Brain microvascular endothelial cell (primary cell): Measurements from ENCODE around the gene UGGT2.
A peak's percentile ranks its signal among the peaks of the same experiment; 100 is the strongest.

ENCODE experiments used
- DNase-seq: peaks from one replicate; pipeline ENCODE4 v3.0.0-alpha.2; 2020
- H3K27ac ChIP-seq: fragments of 250-450 bp; sonication (Bioruptor Pico); 2 replicates; pipeline ENCODE4 v1.5.1; 2020; ENCODE audit warnings: mild to moderate bottlenecking, moderate library complexity
- H3K27me3 ChIP-seq: fragments of 250-450 bp; sonication (Bioruptor Pico); replicated peaks from 2 replicates; pipeline ENCODE4 v1.5.1; 2020; ENCODE audit warnings: mild to moderate bottlenecking
- H3K36me3 ChIP-seq: fragments of 250-450 bp; sonication (Bioruptor Pico); replicated peaks from 2 replicates; pipeline ENCODE4 v1.5.1; 2020; ENCODE audit warnings: mild to moderate bottlenecking
- H3K4me3 ChIP-seq: 2 replicates; pipeline ENCODE4 v1.5.1; 2011; ENCODE audit warnings: low read depth, mild to moderate bottlenecking, control low read depth, low read length, moderate library complexity
- CTCF ChIP-seq: IDR thresholded peaks from 2 replicates; pipeline ENCODE4 v1.5.1; 2011; ENCODE audit warnings: low read depth, mild to moderate bottlenecking, moderate library complexity, low read length, control low read depth, inconsistent platforms; ENCODE audit errors: missing control alignments
- in situ Hi-C: cut with HindIII; loops from 2 replicates; pipeline ENCODE4 v1.10.0; 2017; ENCODE audit warnings: low sequenced_read_pairs, low pct_ligation_motif_present

Gene UGGT2

DNA sequence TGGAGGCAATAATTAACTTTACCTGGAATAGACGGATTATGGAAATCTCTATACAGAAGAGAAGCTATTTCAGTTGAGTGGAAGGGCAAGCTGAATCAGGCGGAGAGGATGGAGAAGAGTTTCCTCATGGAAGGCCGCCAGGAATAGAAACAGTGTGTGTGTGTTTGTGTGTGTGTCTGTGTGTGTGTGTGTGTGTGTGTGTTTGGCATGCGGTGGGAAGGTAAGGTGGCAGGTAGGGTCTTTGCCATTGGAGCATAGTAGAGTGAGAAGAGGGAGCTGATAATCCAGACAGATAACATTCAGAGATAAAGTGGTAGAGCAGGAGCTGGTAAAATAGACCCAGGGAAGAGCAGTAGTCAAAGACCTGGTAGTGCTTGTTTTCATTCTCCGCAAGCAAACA, 27.5 kb upstream of the UGGT2 start:
- Histone ChIP-seq H3K4me3 (no peak overlapping the region), H3K36me3 (no peaks in the 10 kb centered on the region), H3K27ac (no peak overlapping the region), H3K27me3 (no peaks in the 10 kb centered on the region)
- DNase-seq = no peak
- in situ Hi-C loops = no loop called here
- TF ChIP-seq CTCF = no peak

- DNase-seq = peak; percentile 16
- Histone ChIP-seq H3K4me3 (no peak overlapping the region), H3K27me3 (no peaks in the 10 kb centered on the region), H3K27ac (no peak overlapping the region), H3K36me3 (no peaks in the 10 kb centered on the region)
- in situ Hi-C loops = no loop called here
- peak; percentile 50 for TF ChIP-seq CTCF
Measured at GRCh38 chr13:96075953-96076543, 22.8 kb upstream of the UGGT2 start.

GRCh38 chr13:96072392-96072791, 19.2 kb upstream of the UGGT2 start:
- Histone ChIP-seq H3K27me3 (no peaks in the 10 kb centered on the region), H3K36me3 (no peaks in the 10 kb centered on the region), H3K27ac (no peak overlapping the region), H3K4me3 (no peak overlapping the region)
- DNase-seq = no peak
- in situ Hi-C loops = no loop called here
- TF ChIP-seq CTCF = peak; percentile 19

- in situ Hi-C loops = no loop called here
- no peak for DNase-seq
- H3K27me3 ChIP-seq = no peaks in the 10 kb centered on the region
- no peak overlapping the region for H3K4me3 ChIP-seq
- H3K27ac ChIP-seq = no peak overlapping the region
- no peaks in the 10 kb centered on the region for H3K36me3 ChIP-seq
- TF ChIP-seq CTCF = no peak
Measured at GRCh38 chr13:96071504-96071903, 18.3 kb upstream of the UGGT2 start.

- DNase-seq = no peak
- in situ Hi-C loops = no loop called here
- no peaks in the 10 kb centered on the region for H3K27me3 ChIP-seq
Measured at GRCh38 chr13:96068729-96069128, 15.5 kb upstream of the UGGT2 start.

More at GRCh38 chr13:96068729-96069128, 15.5 kb upstream of the UGGT2 start:
- TF ChIP-seq CTCF = no peak
- Histone ChIP-seq H3K36me3 (no peaks in the 10 kb centered on the region), H3K4me3 (no peak overlapping the region), H3K27ac (no peak overlapping the region)
